DND-41 (cell line): ENCODE data around the gene MIR17HG.

ENCODE experiments used
- CTCF ChIP-seq: IDR thresholded peaks from 2 replicates; pipeline ENCODE4 v1.5.1; 2012; ENCODE audit warnings: borderline replicate concordance, low read length, moderate library complexity, mild to moderate bottlenecking; ENCODE audit not compliant: poor library complexity, severe bottlenecking; ENCODE audit errors: extremely low read depth
- EZH2 ChIP-seq: IDR thresholded peaks from 3 replicates; pipeline ENCODE4 v1.6.1; 2012; ENCODE audit warnings: borderline replicate concordance, low read depth, mild to moderate bottlenecking, moderate library complexity, low read length, inconsistent platforms; ENCODE audit not compliant: severe bottlenecking

DNA sequence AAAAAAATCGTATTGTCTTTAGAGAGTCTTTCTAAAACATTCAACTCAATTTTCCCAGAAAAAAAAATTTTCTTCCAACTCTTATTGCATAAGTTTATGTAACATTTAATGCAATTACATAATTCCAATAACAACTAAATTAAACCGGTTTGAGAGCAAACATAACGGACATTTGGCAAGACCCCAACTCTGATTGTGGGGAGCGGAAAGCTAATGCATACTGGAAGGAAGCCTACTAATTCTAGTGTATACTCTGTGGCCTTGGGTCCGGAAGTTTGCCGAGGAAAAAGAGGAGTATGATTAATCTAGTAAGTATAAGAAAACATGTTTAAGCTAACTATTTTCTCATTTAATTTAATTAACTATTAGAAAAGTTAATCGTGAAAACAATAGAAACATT is 21.3 kb upstream of the MIR17HG start:
- TF ChIP-seq EZH2 (no peak), CTCF (no peak)
